K562 (cell line): ENCODE results near the gene NTRK2. TPM values are rescaled to one million over a fixed set of nuclear protein-coding genes. Genes with fewer than 3 reads are reported as not detected.

Source experiments
- ATAC-seq: fragments of 200-7000 bp; cut with Tn5 transposase; 3 replicates; pipeline ENCODE4 v1.9.1; 2020; ENCODE audit warnings: moderate library complexity
- BruUV-seq: library from RNA; stranded (reverse); fragments of 400-500 nt; replicated peaks from 2 replicates; lab custom pipeline; 2021; lab: Mats Ljungman, UMichigan
- CTCF ChIA-PET: fragments of 300-600 bp; formaldehyde crosslinking; extraction: SDS; loops from one replicate; lab custom pipeline; 2021; ENCODE audit warnings: low intra/inter-chr PET ratio; lab: Yijun Ruan, JAX
- POLR2A ChIA-PET: fragments of 300-600, 350-650 bp; sonication (Branson Sonifier 250); formaldehyde crosslinking; extraction: SDS; loops from one replicate; lab custom pipeline; 2021; ENCODE audit warnings: antibody characterized with exemption, inconsistent platforms; lab: Yijun Ruan, JAX
- DNase-seq, 4 experiments: peaks; one replicate each; pipeline versions ENCODE4 v3.0.0 to v3.0.0-alpha.2; 2011 to 2018; ENCODE audit warnings: low spot score in 3 of 4, mixed read lengths in 3 of 4; ENCODE audit errors: extremely low read depth in 1 of 4
- FAIRE-seq: peaks from 2 replicates; lab custom pipeline; 2011; peaks lifted over from hg19 to GRCh38; lab: Jason Lieb, UNC
- H2AFZ ChIP-seq: 2 replicates; pipeline ENCODE4 v1.6.0; 2011; ENCODE audit warnings: low read depth, low read length, control low read depth, inconsistent platforms
- H3K27ac ChIP-seq: fragments of 200-600 bp; 3 replicates; pipeline ENCODE4 v1.8.0; 2011; ENCODE audit warnings: low read depth, mild to moderate bottlenecking, control low read depth, inconsistent platforms, low read length, moderate library complexity, mixed read lengths; ENCODE audit errors: extremely low read depth
- H3K27me3 ChIP-seq, 2 experiments: fragments of 300-600 bp in 1 of 2; 2 replicates in 1 of 2; 3 replicates in 1 of 2; pipeline versions ENCODE4 v1.6.0 to v1.8.0; 2011; ENCODE audit warnings: inconsistent platforms in 2 of 2, low read length in 2 of 2, mild to moderate bottlenecking in 1 of 2, mixed read lengths in 1 of 2, moderate library complexity in 1 of 2; ENCODE audit not compliant: control insufficient read depth in 2 of 2, insufficient read depth in 2 of 2
- H3K36me3 ChIP-seq: fragments of 300-600 bp; 3 replicates; pipeline ENCODE4 v1.8.0; 2011; ENCODE audit warnings: mild to moderate bottlenecking, low read length, inconsistent platforms; ENCODE audit not compliant: control insufficient read depth, insufficient read depth
- H3K4me1 ChIP-seq, 2 experiments: fragments of 200-600 bp in 1 of 2; replicated peaks in 1 of 2; 2 replicates in 1 of 2; 3 replicates in 1 of 2; pipeline versions ENCODE4 v1.5.1 to v1.8.0; 2011; ENCODE audit warnings: inconsistent platforms in 2 of 2, low read length in 2 of 2, mild to moderate bottlenecking in 1 of 2, mixed read lengths in 1 of 2, moderate library complexity in 1 of 2; ENCODE audit not compliant: control insufficient read depth in 2 of 2, insufficient read depth in 2 of 2
- H3K4me2 ChIP-seq: 2 replicates; pipeline ENCODE4 v1.6.1; 2011; ENCODE audit warnings: low read length, control low read depth, inconsistent platforms, mixed read lengths; ENCODE audit not compliant: insufficient read depth
- H3K4me3 ChIP-seq: fragments of 200-600 bp; sonication (generic), shearing (Covaris generic); 2 replicates; pipeline ENCODE4 v1.5.1; 2016; ENCODE audit warnings: control low read depth, inconsistent platforms
- H3K79me2 ChIP-seq: fragments of 200-600 bp; 3 replicates; pipeline ENCODE4 v1.8.0; 2011; ENCODE audit warnings: low read length, inconsistent platforms; ENCODE audit not compliant: control insufficient read depth, insufficient read depth
- H3K9ac ChIP-seq, 2 experiments: 2 replicates each; pipeline versions ENCODE4 v1.6.0 to v1.6.1; 2011; ENCODE audit warnings: low read depth in 2 of 2, low read length in 2 of 2, control low read depth in 1 of 2, inconsistent platforms in 1 of 2, mild to moderate bottlenecking in 1 of 2, mixed read lengths in 1 of 2; ENCODE audit not compliant: insufficient read depth in 1 of 2
- H3K9me1 ChIP-seq: one replicate; pipeline ENCODE4 v1.6.0; 2011; ENCODE audit warnings: inconsistent platforms, mild to moderate bottlenecking, low read length, moderate library complexity; ENCODE audit not compliant: control insufficient read depth, insufficient read depth
- H3K9me3 ChIP-seq: replicated peaks from 2 replicates; pipeline ENCODE4 v1.5.1; 2011; ENCODE audit warnings: low read depth, low read length, inconsistent platforms; ENCODE audit not compliant: control insufficient read depth, insufficient read depth
- H4K20me1 ChIP-seq: replicated peaks from 2 replicates; pipeline ENCODE4 v1.6.1; 2011; ENCODE audit warnings: low read length, inconsistent platforms, mixed read lengths; ENCODE audit not compliant: control insufficient read depth, insufficient read depth
- HEY1 ChIP-seq: fragments of 250-450 bp; sonication (Bioruptor Pico); IDR thresholded peaks from 2 replicates; pipeline ENCODE4 v1.5.0; 2020; ENCODE audit warnings: mild to moderate bottlenecking, moderate library complexity, borderline replicate concordance
- PRDM10 ChIP-seq: fragments of 450-650 bp; IDR thresholded peaks from 2 replicates; pipeline ENCODE4 v1.6.1; 2018; ENCODE audit not compliant: partially characterized antibody
- PYGO2 ChIP-seq: fragments of 450-650 bp; IDR thresholded peaks from 2 replicates; pipeline ENCODE4 v1.6.1; 2016; ENCODE audit warnings: mild to moderate bottlenecking, missing genetic modification characterization, moderate library complexity, missing compliant biosample characterization
- RAD21 ChIP-seq, 2 experiments: fragments of 250-450 bp in 1 of 2; fragments of 450-650 bp in 1 of 2; sonication (Bioruptor Pico) in 1 of 2; formaldehyde crosslinking in 1 of 2; IDR thresholded peaks in 1 of 2; conservative IDR thresholded peaks in 1 of 2; 2 replicates each; pipeline versions ENCODE4 v1.4.0 to v1.8.0; 2020 to 2022; ENCODE audit warnings: mild to moderate bottlenecking in 2 of 2, moderate library complexity in 1 of 2
- WGBS: fragments of 100-300 bp; shearing (Covaris generic); methylation state at CpG from one replicate; pipeline ENCODE4 v1.1.6; 2016; ENCODE audit warnings: low coverage, mixed read lengths; ENCODE audit not compliant: insufficient coverage; ENCODE audit errors: missing lambda C conversion rate; 5-methylcytosine and 5-hydroxymethylcytosine counted together
- in situ Hi-C: fragments of 300-500 bp; cut with MboI; formaldehyde crosslinking; loops from 4 replicates; pipeline ENCODE4 v1.15.0; 2018; ENCODE audit warnings: inconsistent platforms, mixed read lengths
- intact Hi-C: fragments of 100-400 bp; cut with micrococcal nuclease; formaldehyde crosslinking; loops from 2 replicates; pipeline ENCODE4 v1.14.2; 2022
- polyA plus RNA-seq, 8 experiments: library from polyadenylated mRNA; depleted of rRNA in 4 of 8; stranded (reverse) in 5 of 8; unstranded in 3 of 8; fragments of >200 nt; fragmentation: Nextera tagmentation in 2 of 8; fragmentation: Illumina TruSeq in 1 of 8; extraction: Ambion mirVana in 2 of 8; extraction: Trizol in 1 of 8; gene quantifications; 2 replicates each; pipeline versions ENCODE4 v1.2.1 to v1.2.3, GENCODE V29; 2011 to 2014; ENCODE audit warnings: inconsistent platforms in 1 of 8, missing spikeins in 1 of 8
- total RNA-seq, 7 experiments: library from RNA; depleted of rRNA in 6 of 7; stranded (reverse); fragments of >200 nt in 6 of 7; fragmentation: Illumina TruSeq in 2 of 7; extraction: Trizol in 2 of 7; gene quantifications; 2 replicates each; pipeline versions ENCODE4 v1.2.1 to v1.2.3, GENCODE V29; 2011 to 2021; ENCODE audit warnings: low replicate concordance in 1 of 7
- TF ChIP-seq, protein P1 (sequence below), 2 experiments: fragments of 450-650 bp; formaldehyde crosslinking in 1 of 2; IDR thresholded peaks; 2 replicates each; pipeline versions ENCODE4 v1.4.0 to v1.6.1; 2014 to 2020; ENCODE audit warnings: mild to moderate bottlenecking in 2 of 2, borderline replicate concordance in 1 of 2, low read depth in 1 of 2

NTRK2 gene
- total and polyA plus RNA-seq, 9 of the 15 experiments (the other 6 are each of a cell fraction or from before 2014, with no cell fraction given): not detected

GRCh38 chr9:84953797-84954705 is 284.5 kb downstream of the NTRK2 start:
- Histone ChIP-seq H3K36me3 (no peaks in the 10 kb centered on the region), H3K79me2 (no peaks in the 10 kb centered on the region), H4K20me1 (no peaks in the 10 kb centered on the region), H3K4me3 (no peak overlapping the region), H2AFZ (no peak overlapping the region), H3K9me3 (no peaks in the 10 kb centered on the region), H3K27ac (no peak overlapping the region), H3K9ac (no peak overlapping the region), H3K4me2 (no peak overlapping the region), H3K4me1 (no peaks in the 10 kb centered on the region), H3K27me3 (no peaks in the 10 kb centered on the region), H3K9me1 (no peaks in the 10 kb centered on the region)
- DNase-seq (peak; percentile 61 to 80 (median 74)), FAIRE-seq (no peak), ATAC-seq (peak; percentile 99)
- intact Hi-C loops: loop anchor here (5.0 kb wide), 1 partner anchor 552 kb away; no protein-coding TSS in a partner anchor
- in situ Hi-C loops: loop anchor here (25.0 kb wide), 1 partner anchor 542 kb away; no protein-coding TSS in a partner anchor
- BruUV-seq: no TSS peak
- 9% methylated on average over 14 of the region's 21 CpGs for WGBS
- POLR2A ChIA-PET: interaction anchor here (0.7 kb wide), 1 partner anchor 9 kb away, joined by 3 read pairs; no protein-coding TSS in a partner anchor
- CTCF ChIA-PET: no interaction called here
- TF ChIP-seq, protein P1, sequence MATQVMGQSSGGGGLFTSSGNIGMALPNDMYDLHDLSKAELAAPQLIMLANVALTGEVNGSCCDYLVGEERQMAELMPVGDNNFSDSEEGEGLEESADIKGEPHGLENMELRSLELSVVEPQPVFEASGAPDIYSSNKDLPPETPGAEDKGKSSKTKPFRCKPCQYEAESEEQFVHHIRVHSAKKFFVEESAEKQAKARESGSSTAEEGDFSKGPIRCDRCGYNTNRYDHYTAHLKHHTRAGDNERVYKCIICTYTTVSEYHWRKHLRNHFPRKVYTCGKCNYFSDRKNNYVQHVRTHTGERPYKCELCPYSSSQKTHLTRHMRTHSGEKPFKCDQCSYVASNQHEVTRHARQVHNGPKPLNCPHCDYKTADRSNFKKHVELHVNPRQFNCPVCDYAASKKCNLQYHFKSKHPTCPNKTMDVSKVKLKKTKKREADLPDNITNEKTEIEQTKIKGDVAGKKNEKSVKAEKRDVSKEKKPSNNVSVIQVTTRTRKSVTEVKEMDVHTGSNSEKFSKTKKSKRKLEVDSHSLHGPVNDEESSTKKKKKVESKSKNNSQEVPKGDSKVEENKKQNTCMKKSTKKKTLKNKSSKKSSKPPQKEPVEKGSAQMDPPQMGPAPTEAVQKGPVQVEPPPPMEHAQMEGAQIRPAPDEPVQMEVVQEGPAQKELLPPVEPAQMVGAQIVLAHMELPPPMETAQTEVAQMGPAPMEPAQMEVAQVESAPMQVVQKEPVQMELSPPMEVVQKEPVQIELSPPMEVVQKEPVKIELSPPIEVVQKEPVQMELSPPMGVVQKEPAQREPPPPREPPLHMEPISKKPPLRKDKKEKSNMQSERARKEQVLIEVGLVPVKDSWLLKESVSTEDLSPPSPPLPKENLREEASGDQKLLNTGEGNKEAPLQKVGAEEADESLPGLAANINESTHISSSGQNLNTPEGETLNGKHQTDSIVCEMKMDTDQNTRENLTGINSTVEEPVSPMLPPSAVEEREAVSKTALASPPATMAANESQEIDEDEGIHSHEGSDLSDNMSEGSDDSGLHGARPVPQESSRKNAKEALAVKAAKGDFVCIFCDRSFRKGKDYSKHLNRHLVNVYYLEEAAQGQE (IDR thresholded peaks at IDR 0.05; ENCODE audit: borderline replicate concordance): no peak
- TF ChIP-seq, protein P1 (CRISPR knock-in tag; IDR thresholded peaks at IDR 0.05; ENCODE audit: low read depth): no peak
- TF ChIP-seq PYGO2 (tag): no peak
- TF ChIP-seq RAD21 (CRISPR knock-in tag; conservative IDR thresholded peaks at IDR 0.05 in 1 of 2, IDR thresholded peaks at IDR 0.05 in 1 of 2): peak in 1 of 2 experiments; percentile 55; a peak in 2 of 4 replicates
- TF ChIP-seq PRDM10: no peak
- TF ChIP-seq HEY1 (CRISPR knock-in tag): no peak
